ENCODE data around the gene LRRC3C. TPM values are rescaled to one million over a fixed set of nuclear protein-coding genes. Genes with fewer than 3 reads are reported as not detected.

LRRC3C gene
- polyA plus RNA-seq, 2 donors: not detected

- H3K36me3 ChIP-seq (ENCODE audit: control insufficient read depth in 2 of 2, insufficient read depth in 2 of 2, low read length in 1 of 2): no peaks in the 10 kb centered on the region
- no peaks in the 10 kb centered on the region for H3K4me1 ChIP-seq (ENCODE audit: control insufficient read depth in 2 of 2, insufficient read depth in 2 of 2, low read length in 1 of 2)
- 89 to 91% methylated on average over 4 of the region's 4 CpGs for WGBS, 2 donors
- no peak overlapping the region for H3K27ac ChIP-seq (ENCODE audit: low read depth in 2 of 2, low read length in 1 of 2)
- no peak overlapping the region for H3K4me3 ChIP-seq (ENCODE audit: low read depth in 1 of 2, low read length in 2 of 2)
- no peaks in the 10 kb centered on the region for H3K9me3 ChIP-seq (ENCODE audit: control insufficient read depth in 2 of 2, insufficient read depth in 1 of 2, low read depth in 1 of 2, low read length in 1 of 2)
- peaks cover 0 to 3% of the 10 kb centered on the region in 2 donors for H3K27me3 ChIP-seq (ENCODE audit: control insufficient read depth in 1 of 2, insufficient read depth in 2 of 2, low read length in 2 of 2)
Measured at GRCh38 chr17:39971076-39971603, 43.6 kb downstream of the LRRC3C start.

- Histone ChIP-seq H3K9me3 (ENCODE audit: control insufficient read depth in 2 of 2, insufficient read depth in 1 of 2, low read depth in 1 of 2, low read length in 1 of 2) (no peaks in the 10 kb centered on the region), H3K4me1 (ENCODE audit: control insufficient read depth in 2 of 2, insufficient read depth in 2 of 2, low read length in 1 of 2) (no peaks in the 10 kb centered on the region), H3K27ac (ENCODE audit: low read depth in 2 of 2, low read length in 1 of 2) (no peak overlapping the region), H3K36me3 (ENCODE audit: control insufficient read depth in 2 of 2, insufficient read depth in 2 of 2, low read length in 1 of 2) (no peaks in the 10 kb centered on the region), H3K4me3 (ENCODE audit: low read depth in 1 of 2, low read length in 2 of 2) (no peak overlapping the region), H3K27me3 (ENCODE audit: control insufficient read depth in 1 of 2, insufficient read depth in 2 of 2, low read length in 2 of 2) (peaks cover 0 to under 1% of the 10 kb centered on the region in 2 donors)
- WGBS, 2 donors: 34 to 47% methylated on average over 3 of the region's 3 CpGs
Measured at GRCh38 chr17:39972271-39972670, 44.7 kb downstream of the LRRC3C start.

- H3K9me3 ChIP-seq (ENCODE audit: control insufficient read depth in 2 of 2, insufficient read depth in 1 of 2, low read depth in 1 of 2, low read length in 1 of 2): no peaks in the 10 kb centered on the region
- H3K36me3 ChIP-seq (ENCODE audit: control insufficient read depth in 2 of 2, insufficient read depth in 2 of 2, low read length in 1 of 2): no peaks in the 10 kb centered on the region
- no peaks in the 10 kb centered on the region for H3K27me3 ChIP-seq (ENCODE audit: control insufficient read depth in 1 of 2, insufficient read depth in 2 of 2, low read length in 2 of 2)
- 82 to 83% methylated on average over 2 of the region's 2 CpGs for WGBS, 2 donors
- H3K27ac ChIP-seq (ENCODE audit: low read depth in 2 of 2, low read length in 1 of 2): no peak overlapping the region
- H3K4me3 ChIP-seq (ENCODE audit: low read depth in 1 of 2, low read length in 2 of 2): no peak overlapping the region
- no peaks in the 10 kb centered on the region for H3K4me1 ChIP-seq (ENCODE audit: control insufficient read depth in 2 of 2, insufficient read depth in 2 of 2, low read length in 1 of 2)
Measured at GRCh38 chr17:39973496-39973895, 46.0 kb downstream of the LRRC3C start.

GRCh38 chr17:39974433-39974832 is 46.9 kb downstream of the LRRC3C start:
- Histone ChIP-seq H3K27me3 (ENCODE audit: control insufficient read depth in 1 of 2, insufficient read depth in 2 of 2, low read length in 2 of 2) (no peaks in the 10 kb centered on the region), H3K36me3 (ENCODE audit: control insufficient read depth in 2 of 2, insufficient read depth in 2 of 2, low read length in 1 of 2) (no peaks in the 10 kb centered on the region), H3K4me1 (ENCODE audit: control insufficient read depth in 2 of 2, insufficient read depth in 2 of 2, low read length in 1 of 2) (no peaks in the 10 kb centered on the region), H3K4me3 (ENCODE audit: low read depth in 1 of 2, low read length in 2 of 2) (no peak overlapping the region), H3K27ac (ENCODE audit: low read depth in 2 of 2, low read length in 1 of 2) (no peak overlapping the region), H3K9me3 (ENCODE audit: control insufficient read depth in 2 of 2, insufficient read depth in 1 of 2, low read depth in 1 of 2, low read length in 1 of 2) (no peaks in the 10 kb centered on the region)
- WGBS, 2 donors: 78 to 79% methylated on average over 5 of the region's 5 CpGs

GRCh38 chr17:39975801-39976200 is 48.3 kb downstream of the LRRC3C start:
- Histone ChIP-seq H3K4me3 (ENCODE audit: low read depth in 1 of 2, low read length in 2 of 2) (no peak overlapping the region), H3K9me3 (ENCODE audit: control insufficient read depth in 2 of 2, insufficient read depth in 1 of 2, low read depth in 1 of 2, low read length in 1 of 2) (no peaks in the 10 kb centered on the region), H3K4me1 (ENCODE audit: control insufficient read depth in 2 of 2, insufficient read depth in 2 of 2, low read length in 1 of 2) (no peaks in the 10 kb centered on the region), H3K27me3 (ENCODE audit: control insufficient read depth in 1 of 2, insufficient read depth in 2 of 2, low read length in 2 of 2) (no peaks in the 10 kb centered on the region), H3K27ac (ENCODE audit: low read depth in 2 of 2, low read length in 1 of 2) (no peak overlapping the region), H3K36me3 (ENCODE audit: control insufficient read depth in 2 of 2, insufficient read depth in 2 of 2, low read length in 1 of 2) (no peaks in the 10 kb centered on the region)
- WGBS, 2 donors: 70% methylated on average over 4 of the region's 4 CpGs

- no peaks in the 10 kb centered on the region for H3K4me1 ChIP-seq (ENCODE audit: control insufficient read depth in 2 of 2, insufficient read depth in 2 of 2, low read length in 1 of 2)
- H3K27me3 ChIP-seq (ENCODE audit: control insufficient read depth in 1 of 2, insufficient read depth in 2 of 2, low read length in 2 of 2): no peaks in the 10 kb centered on the region
- WGBS, 2 donors: 62 to 68% methylated on average over 5 of the region's 5 CpGs
- H3K4me3 ChIP-seq (ENCODE audit: low read depth in 1 of 2, low read length in 2 of 2): no peak overlapping the region
- no peak overlapping the region for H3K27ac ChIP-seq (ENCODE audit: low read depth in 2 of 2, low read length in 1 of 2)
- peaks cover 0 to 1% of the 10 kb centered on the region in 2 donors for H3K36me3 ChIP-seq (ENCODE audit: control insufficient read depth in 2 of 2, insufficient read depth in 2 of 2, low read length in 1 of 2)
- no peaks in the 10 kb centered on the region for H3K9me3 ChIP-seq (ENCODE audit: control insufficient read depth in 2 of 2, insufficient read depth in 1 of 2, low read depth in 1 of 2, low read length in 1 of 2)
Measured at GRCh38 chr17:39979016-39979670, 51.6 kb downstream of the LRRC3C start.

GRCh38 chr17:39979893-39980350 is 52.4 kb downstream of the LRRC3C start:
- peaks cover 6 to 9% of the 10 kb centered on the region in 2 donors for H3K36me3 ChIP-seq (ENCODE audit: control insufficient read depth in 2 of 2, insufficient read depth in 2 of 2, low read length in 1 of 2)
- no peaks in the 10 kb centered on the region for H3K9me3 ChIP-seq (ENCODE audit: control insufficient read depth in 2 of 2, insufficient read depth in 1 of 2, low read depth in 1 of 2, low read length in 1 of 2)
- H3K27ac ChIP-seq (ENCODE audit: low read depth in 2 of 2, low read length in 1 of 2): peak overlapping the region; percentile 63 to 90
- H3K4me1 ChIP-seq (ENCODE audit: control insufficient read depth in 2 of 2, insufficient read depth in 2 of 2, low read length in 1 of 2): no peaks in the 10 kb centered on the region
- 1% methylated on average over 10 of the region's 10 CpGs for whole genome bisulfite sequencing, 2 donors
- peak overlapping the region; percentile 70 to 87 for H3K4me3 ChIP-seq (ENCODE audit: low read depth in 1 of 2, low read length in 2 of 2)
- H3K27me3 ChIP-seq (ENCODE audit: control insufficient read depth in 1 of 2, insufficient read depth in 2 of 2, low read length in 2 of 2): no peaks in the 10 kb centered on the region

GRCh38 chr17:39980351-39981206 is 53.0 kb downstream of the LRRC3C start, which contains the start of gene PSMD3:
Gene PSMD3 (plus strand): TSS chr17:39980807. CDS start chr17:39980971, 164 bp downstream.
- 0% methylated on average over 84 of the region's 84 CpGs for WGBS, 2 donors
- Histone ChIP-seq H3K4me1 (ENCODE audit: control insufficient read depth in 2 of 2, insufficient read depth in 2 of 2, low read length in 1 of 2) (no peaks in the 10 kb centered on the region), H3K4me3 (ENCODE audit: low read depth in 1 of 2, low read length in 2 of 2) (peak within 1 kb of the TSS; percentile 87 to 91), H3K27me3 (ENCODE audit: control insufficient read depth in 1 of 2, insufficient read depth in 2 of 2, low read length in 2 of 2) (no peaks in the 10 kb centered on the region), H3K27ac (ENCODE audit: low read depth in 2 of 2, low read length in 1 of 2) (peak within 1 kb of the TSS; percentile 91 to 96), H3K36me3 (ENCODE audit: control insufficient read depth in 2 of 2, insufficient read depth in 2 of 2, low read length in 1 of 2) (peaks cover 6 to 13% of the 10 kb centered on the region in 2 donors), H3K9me3 (ENCODE audit: control insufficient read depth in 2 of 2, insufficient read depth in 1 of 2, low read depth in 1 of 2, low read length in 1 of 2) (no peaks in the 10 kb centered on the region)

- H3K27ac ChIP-seq (ENCODE audit: low read depth in 2 of 2, low read length in 1 of 2): peak overlapping the region; percentile 91 to 96
- peak overlapping the region; percentile 87 to 91 for H3K4me3 ChIP-seq (ENCODE audit: low read depth in 1 of 2, low read length in 2 of 2)
- H3K36me3 ChIP-seq (ENCODE audit: control insufficient read depth in 2 of 2, insufficient read depth in 2 of 2, low read length in 1 of 2): peaks cover 6 to 16% of the 10 kb centered on the region in 2 donors
- H3K4me1 ChIP-seq (ENCODE audit: control insufficient read depth in 2 of 2, insufficient read depth in 2 of 2, low read length in 1 of 2): no peaks in the 10 kb centered on the region
- H3K9me3 ChIP-seq (ENCODE audit: control insufficient read depth in 2 of 2, insufficient read depth in 1 of 2, low read depth in 1 of 2, low read length in 1 of 2): no peaks in the 10 kb centered on the region
- 0% methylated on average over 15 of the region's 15 CpGs for WGBS, 2 donors
- no peaks in the 10 kb centered on the region for H3K27me3 ChIP-seq (ENCODE audit: control insufficient read depth in 1 of 2, insufficient read depth in 2 of 2, low read length in 2 of 2)
Measured at GRCh38 chr17:39981207-39981741, 53.7 kb downstream of the LRRC3C start.

All from esophagus (tissue), 2 donors.